Measurements from ENCODE around the gene C1QTNF12. TPM values are rescaled to one million over a fixed set of nuclear protein-coding genes. Genes with fewer than 3 reads are reported as not detected.
A peak's percentile ranks its signal among the peaks of the same experiment; 100 is the strongest.

Gene C1QTNF12
- total RNA-seq, 6 experiments from 2014 or later, result 0.40 to 4.0 (median 1.1) TPM; not detected in 1

DNA sequence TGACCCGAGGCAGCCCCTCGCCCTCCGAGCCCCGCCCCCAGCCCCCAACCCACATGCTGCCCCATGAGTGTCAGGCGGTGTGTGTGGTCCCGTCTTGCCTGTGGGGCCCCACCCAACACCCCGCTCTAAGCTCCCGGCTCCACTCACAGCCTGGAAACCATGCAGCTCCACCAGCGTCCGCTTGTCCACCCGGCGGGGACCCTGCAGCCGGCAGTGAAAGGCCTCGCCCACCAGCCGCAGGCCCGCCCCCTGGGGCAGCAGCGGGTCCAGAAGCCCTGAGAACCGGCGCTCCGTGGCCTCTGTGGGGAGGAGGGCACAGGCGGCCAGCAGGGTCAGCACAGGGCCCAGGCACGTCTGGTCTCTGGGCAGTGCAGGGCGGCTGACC is 2.7 kb downstream of the C1QTNF12 start:
- Histone ChIP-seq H3K9me3 (no peaks in the 10 kb centered on the region), H3K27me3 (no peaks in the 10 kb centered on the region), H3K4me3 (no peak overlapping the region), H3K36me3 (no peaks in the 10 kb centered on the region), H3K27ac (no peak overlapping the region), H3K4me1 (peaks cover 0 to 10% (median 0%) of the 10 kb centered on the region in 4 donors)
- ATAC-seq (no peak), DNase-seq (no peak)
- intact Hi-C loops (cut with DNase I), result loop anchor here (5.0 to 10.0 kb wide), 2 partner anchors 51 to 121 kb away; no protein-coding TSS in a partner anchor
- TF ChIP-seq POLR2A (IDR thresholded peaks at IDR 0.05), result no peak
- TF ChIP-seq, protein P1, sequence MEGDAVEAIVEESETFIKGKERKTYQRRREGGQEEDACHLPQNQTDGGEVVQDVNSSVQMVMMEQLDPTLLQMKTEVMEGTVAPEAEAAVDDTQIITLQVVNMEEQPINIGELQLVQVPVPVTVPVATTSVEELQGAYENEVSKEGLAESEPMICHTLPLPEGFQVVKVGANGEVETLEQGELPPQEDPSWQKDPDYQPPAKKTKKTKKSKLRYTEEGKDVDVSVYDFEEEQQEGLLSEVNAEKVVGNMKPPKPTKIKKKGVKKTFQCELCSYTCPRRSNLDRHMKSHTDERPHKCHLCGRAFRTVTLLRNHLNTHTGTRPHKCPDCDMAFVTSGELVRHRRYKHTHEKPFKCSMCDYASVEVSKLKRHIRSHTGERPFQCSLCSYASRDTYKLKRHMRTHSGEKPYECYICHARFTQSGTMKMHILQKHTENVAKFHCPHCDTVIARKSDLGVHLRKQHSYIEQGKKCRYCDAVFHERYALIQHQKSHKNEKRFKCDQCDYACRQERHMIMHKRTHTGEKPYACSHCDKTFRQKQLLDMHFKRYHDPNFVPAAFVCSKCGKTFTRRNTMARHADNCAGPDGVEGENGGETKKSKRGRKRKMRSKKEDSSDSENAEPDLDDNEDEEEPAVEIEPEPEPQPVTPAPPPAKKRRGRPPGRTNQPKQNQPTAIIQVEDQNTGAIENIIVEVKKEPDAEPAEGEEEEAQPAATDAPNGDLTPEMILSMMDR (IDR thresholded peaks at IDR 0.05), result no peak
- WGBS (ENCODE audit: insufficient coverage, low coverage, low lambda C conversion rate, missing lambda C conversion rate), result 40% methylated on average over 1 of the region's 23 CpGs

DNA sequence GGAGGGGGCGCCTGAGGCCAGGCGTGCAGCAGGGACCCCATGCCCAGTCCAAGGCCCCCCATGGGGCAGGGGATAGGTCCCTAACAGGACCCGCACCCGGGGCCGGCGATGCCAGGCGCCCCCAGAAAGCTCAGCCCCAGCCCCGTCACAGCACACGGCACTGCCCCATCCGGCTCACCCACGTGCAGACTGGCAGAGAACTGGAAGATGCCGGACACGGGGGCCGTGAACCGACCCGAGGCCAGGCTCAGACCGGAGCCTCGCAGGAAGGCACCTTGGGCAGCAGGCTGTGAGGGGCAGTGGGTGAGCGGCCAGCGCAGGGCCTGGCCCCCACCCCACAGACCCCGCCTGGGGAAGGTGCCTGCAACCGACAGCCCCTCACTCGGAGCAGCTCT is 3.3 kb downstream of the C1QTNF12 start:
- Histone ChIP-seq H3K4me1 (peaks cover 0 to 10% (median 0%) of the 10 kb centered on the region in 4 donors), H3K27ac (no peak overlapping the region), H3K27me3 (no peaks in the 10 kb centered on the region), H3K9me3 (no peaks in the 10 kb centered on the region), H3K4me3 (no peak overlapping the region), H3K36me3 (no peaks in the 10 kb centered on the region)
- TF ChIP-seq, protein P1 (IDR thresholded peaks at IDR 0.05), result no peak
- DNase-seq (no peak), ATAC-seq (no peak)
- WGBS (ENCODE audit: insufficient coverage, low coverage, low lambda C conversion rate, missing lambda C conversion rate), result no CpG with 5 or more reads among the region's 23 CpGs
- intact Hi-C loops (cut with DNase I), result loop anchor here (5.0 to 10.0 kb wide), 2 partner anchors 52 to 121 kb away; no protein-coding TSS in a partner anchor

DNA sequence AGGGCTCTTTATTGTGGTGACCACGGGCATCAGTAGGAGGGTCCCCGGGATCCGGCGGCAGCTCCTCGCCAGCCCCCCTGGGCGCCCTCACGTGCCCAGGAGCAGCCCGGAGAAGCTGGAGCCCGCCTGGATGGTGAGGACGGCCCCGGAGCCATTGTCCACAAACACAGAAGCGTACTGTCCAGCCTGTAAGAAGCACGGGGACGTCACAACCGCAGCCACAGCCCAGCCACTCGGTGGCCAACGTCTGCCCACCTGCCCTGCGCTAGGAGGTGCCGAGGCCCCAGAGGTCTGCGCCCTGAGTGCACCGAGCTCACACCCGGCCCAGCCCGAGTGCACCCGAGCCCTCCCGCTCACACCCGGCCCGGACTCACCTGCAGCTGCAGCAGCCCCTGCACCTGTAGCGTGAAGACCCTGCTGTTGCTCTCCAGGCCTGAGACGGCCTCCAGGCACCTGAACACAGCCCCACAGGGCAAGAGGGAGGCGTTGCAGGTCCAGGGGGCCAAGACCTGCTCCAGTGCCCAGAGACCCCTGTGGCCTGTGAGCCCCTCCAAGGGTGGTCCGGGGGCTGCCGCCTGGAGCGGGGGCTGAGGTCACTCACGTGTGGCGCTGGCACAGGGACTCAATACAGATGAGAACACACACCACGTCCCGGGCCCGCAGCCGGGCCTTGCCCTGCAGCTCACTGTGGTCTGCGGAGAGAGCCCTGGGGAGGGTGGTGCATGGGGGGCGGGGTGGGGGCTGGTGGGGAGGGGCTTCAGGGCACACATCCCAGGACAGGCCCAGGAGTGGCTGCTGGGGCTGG is 3.9 kb downstream of the C1QTNF12 start:
- H3K27ac ChIP-seq, result no peak overlapping the region
- intact Hi-C loops (cut with DNase I), result loop anchor here (5.0 to 10.0 kb wide), 2 partner anchors 52 to 120 kb away; no protein-coding TSS in a partner anchor
- peaks cover 0 to 14% (median 0%) of the 10 kb centered on the region in 4 donors for H3K4me1 ChIP-seq
- no peak for DNase-seq
- ATAC-seq, result no peak
- no peaks in the 10 kb centered on the region for H3K36me3 ChIP-seq
- no peak for TF ChIP-seq POLR2A (IDR thresholded peaks at IDR 0.05)
- TF ChIP-seq, protein P1 (IDR thresholded peaks at IDR 0.05), result no peak
- WGBS (ENCODE audit: insufficient coverage, low coverage, low lambda C conversion rate, missing lambda C conversion rate), result 100% methylated on average over 3 of the region's 41 CpGs
- no peak overlapping the region for H3K4me3 ChIP-seq
- H3K9me3 ChIP-seq, result no peaks in the 10 kb centered on the region
- H3K27me3 ChIP-seq, result no peaks in the 10 kb centered on the region

DNA sequence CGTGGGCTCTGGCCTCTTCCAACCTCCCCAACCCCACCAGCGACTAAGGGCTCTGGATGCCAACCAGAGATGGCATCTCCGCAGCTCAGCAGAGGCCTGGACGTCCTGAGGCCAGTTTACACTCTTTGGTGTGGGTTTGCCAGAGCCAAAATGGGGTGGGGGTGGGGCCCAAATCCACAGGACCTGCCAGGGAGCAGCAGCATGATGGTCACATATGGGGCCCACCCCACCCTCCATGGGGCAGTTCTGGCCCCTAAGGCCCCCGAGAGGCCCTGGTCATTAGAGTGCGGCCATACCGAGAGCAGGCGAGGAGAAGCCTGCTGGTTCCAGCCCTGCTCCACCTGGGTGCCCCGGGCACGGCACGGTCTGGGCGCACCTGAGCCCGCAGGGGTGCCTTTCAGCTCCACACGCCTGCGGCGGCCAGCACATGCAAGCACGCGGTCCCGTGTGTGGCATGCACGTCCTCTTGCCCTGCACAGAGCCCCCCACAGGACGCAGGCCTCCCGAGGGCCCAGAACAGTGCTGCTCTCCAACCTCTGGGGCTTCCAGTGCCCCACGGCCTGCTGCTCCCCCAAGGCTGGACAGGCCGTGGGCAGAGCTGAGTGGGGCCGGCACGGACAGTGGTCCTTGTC is 4.8 kb downstream of the C1QTNF12 start:
- DNase-seq (peak in 1 of 3 donors; percentile 51), ATAC-seq (no peak)
- H3K9me3 ChIP-seq, result no peaks in the 10 kb centered on the region
- intact Hi-C loops (cut with DNase I), result loop anchor here (5.0 to 10.0 kb wide), 2 partner anchors 53 to 119 kb away; no protein-coding TSS in a partner anchor
- H3K27ac ChIP-seq, result no peak overlapping the region
- peaks cover 0 to 22% (median 0%) of the 10 kb centered on the region in 4 donors for H3K4me1 ChIP-seq
- no peak overlapping the region for H3K4me3 ChIP-seq
- no peaks in the 10 kb centered on the region for H3K36me3 ChIP-seq
- TF ChIP-seq POLR2A (IDR thresholded peaks at IDR 0.05), result no peak
- TF ChIP-seq, protein P1 (IDR thresholded peaks at IDR 0.05), result no peak
- no peaks in the 10 kb centered on the region for H3K27me3 ChIP-seq
- WGBS (ENCODE audit: insufficient coverage, low coverage, low lambda C conversion rate, missing lambda C conversion rate), result no CpG with 5 or more reads among the region's 26 CpGs
